ENCODE results near the gene OR10K1. TPM values are rescaled to one million over a fixed set of nuclear protein-coding genes. Genes with fewer than 3 reads are reported as not detected.

OR10K1 gene
- total and polyA plus RNA-seq, 2 experiments from 2014 or later = not detected

- H3K27ac ChIP-seq = no peak overlapping the region
- DNase-seq (ENCODE audit: low read depth in 1 of 2, low spot score in 1 of 2) = peak; percentile 22 to 36
- peak; percentile 24 for TF ChIP-seq CTCF (IDR thresholded peaks at IDR 0.05; ENCODE audit: low read depth, low read length)
- H3K4me3 ChIP-seq = no peak overlapping the region
- H3K36me3 ChIP-seq = no peaks in the 10 kb centered on the region
- no peaks in the 10 kb centered on the region for H3K4me1 ChIP-seq (ENCODE audit: low read depth)
- H3K9me3 ChIP-seq (ENCODE audit: low read depth) = no peaks in the 10 kb centered on the region
- no peaks in the 10 kb centered on the region for H3K27me3 ChIP-seq
These were observed 34.7 kb downstream of the OR10K1 start for GRCh38 chr1:158496374-158496773.

GRCh38 chr1:158506369-158506987 lies 44.8 kb downstream of the OR10K1 start:
- H3K27ac ChIP-seq = no peak overlapping the region
- peak; percentile 55 to 68 for DNase-seq (ENCODE audit: low read depth in 1 of 2, low spot score in 1 of 2)
- no peaks in the 10 kb centered on the region for H3K27me3 ChIP-seq

GRCh38 chr1:158507511-158507910 lies 45.9 kb downstream of the OR10K1 start:
- Histone ChIP-seq H3K27me3 (no peaks in the 10 kb centered on the region), H3K36me3 (no peaks in the 10 kb centered on the region), H3K4me1 (ENCODE audit: low read depth) (peaks cover 20% of the 10 kb centered on the region), H3K27ac (no peak overlapping the region), H3K4me3 (no peak overlapping the region), H3K9me3 (ENCODE audit: low read depth) (no peaks in the 10 kb centered on the region)
- no peak for TF ChIP-seq CTCF (IDR thresholded peaks at IDR 0.05; ENCODE audit: low read depth, low read length)
- DNase-seq (ENCODE audit: low read depth in 1 of 2, low spot score in 1 of 2) = no peak

More at GRCh38 chr1:158506369-158506987, 44.8 kb downstream of the OR10K1 start:
- TF ChIP-seq CTCF (IDR thresholded peaks at IDR 0.05; ENCODE audit: low read depth, low read length) = peak; percentile 63
- Histone ChIP-seq H3K4me1 (ENCODE audit: low read depth) (peaks cover 20% of the 10 kb centered on the region), H3K4me3 (no peak overlapping the region), H3K36me3 (no peaks in the 10 kb centered on the region), H3K9me3 (ENCODE audit: low read depth) (no peaks in the 10 kb centered on the region)

- no peaks in the 10 kb centered on the region for H3K9me3 ChIP-seq (ENCODE audit: low read depth)
- H3K36me3 ChIP-seq = no peaks in the 10 kb centered on the region
- peaks cover 20% of the 10 kb centered on the region for H3K4me1 ChIP-seq (ENCODE audit: low read depth)
- no peak for TF ChIP-seq CTCF (IDR thresholded peaks at IDR 0.05; ENCODE audit: low read depth, low read length)
- peak overlapping the region; percentile 47 for H3K27ac ChIP-seq
- H3K27me3 ChIP-seq = no peaks in the 10 kb centered on the region
- H3K4me3 ChIP-seq = no peak overlapping the region
- peak; percentile 41 to 80 for DNase-seq (ENCODE audit: low read depth in 1 of 2, low spot score in 1 of 2)
These were observed 48.0 kb downstream of the OR10K1 start for GRCh38 chr1:158509471-158510156.

GRCh38 chr1:158516966-158517365 lies 55.3 kb downstream of the OR10K1 start:
- Histone ChIP-seq H3K27ac (no peak overlapping the region), H3K9me3 (ENCODE audit: low read depth) (no peaks in the 10 kb centered on the region), H3K27me3 (no peaks in the 10 kb centered on the region), H3K4me3 (no peak overlapping the region), H3K4me1 (ENCODE audit: low read depth) (no peaks in the 10 kb centered on the region), H3K36me3 (no peaks in the 10 kb centered on the region)
- no peak for TF ChIP-seq CTCF (IDR thresholded peaks at IDR 0.05; ENCODE audit: low read depth, low read length)
- no peak for DNase-seq (ENCODE audit: low read depth in 1 of 2, low spot score in 1 of 2)

Other genes with a start within 250 kb of the OR10K1 start
- not detected in 2 replicates for gene CD1A, start 207.4 kb upstream of the OR10K1 start, total RNA-seq
- gene CD1A, start 207.4 kb upstream of the OR10K1 start, polyA plus RNA-seq = not detected in 2 replicates
- not detected in 2 replicates for gene CD1C, start 171.9 kb upstream of the OR10K1 start, total RNA-seq
- not detected in 2 replicates for gene CD1C, start 171.9 kb upstream of the OR10K1 start, polyA plus RNA-seq
- gene CD1B, start 130.3 kb upstream of the OR10K1 start, total RNA-seq = not detected in 2 replicates
- gene CD1B, start 130.3 kb upstream of the OR10K1 start, polyA plus RNA-seq = not detected in 2 replicates
- not detected in 2 replicates for gene CD1E, start 107.9 kb upstream of the OR10K1 start, total RNA-seq
- gene CD1E, start 107.9 kb upstream of the OR10K1 start, polyA plus RNA-seq = not detected in 2 replicates
- gene OR10T2, start 62.4 kb upstream of the OR10K1 start, total RNA-seq = not detected in 2 replicates
- gene OR10T2, start 62.4 kb upstream of the OR10K1 start, polyA plus RNA-seq = not detected in 2 replicates
- gene OR10K2, start 35.6 kb upstream of the OR10K1 start, total RNA-seq = not detected in 2 replicates
- gene OR10K2, start 35.6 kb upstream of the OR10K1 start, polyA plus RNA-seq = not detected in 2 replicates
- not detected in 2 replicates for gene OR10R2, start 10.4 kb downstream of the OR10K1 start, total RNA-seq
- gene OR10R2, start 10.4 kb downstream of the OR10K1 start, polyA plus RNA-seq = not detected in 2 replicates
- not detected in 2 replicates for gene OR6Y1, start 92.6 kb downstream of the OR10K1 start, total RNA-seq
- gene OR6Y1, start 92.6 kb downstream of the OR10K1 start, polyA plus RNA-seq = not detected in 2 replicates
- gene OR6P1, start 108.7 kb downstream of the OR10K1 start, total RNA-seq = not detected in 2 replicates
- not detected in 2 replicates for gene OR6P1, start 108.7 kb downstream of the OR10K1 start, polyA plus RNA-seq
- not detected in 2 replicates for gene OR10X1, start 118.1 kb downstream of the OR10K1 start, total RNA-seq
- gene OR10X1, start 118.1 kb downstream of the OR10K1 start, polyA plus RNA-seq = not detected in 2 replicates
- not detected in 2 replicates for gene OR10Z1, start 143.4 kb downstream of the OR10K1 start, total RNA-seq
- gene OR10Z1, start 143.4 kb downstream of the OR10K1 start, polyA plus RNA-seq = not detected in 2 replicates
- 0.42 and 1.8 TPM in 2 replicates for gene SPTA1, start 224.9 kb downstream of the OR10K1 start, total RNA-seq
- 0.45 and 0.56 TPM in 2 replicates for gene SPTA1, start 224.9 kb downstream of the OR10K1 start, polyA plus RNA-seq
- not detected in 2 replicates for gene OR6K2, start 238.8 kb downstream of the OR10K1 start, total RNA-seq
- gene OR6K2, start 238.8 kb downstream of the OR10K1 start, polyA plus RNA-seq = not detected in 2 replicates

All from cardiac muscle cell (in vitro differentiated cells and primary cell).